ENCODE data around the gene COL15A1.

GRCh38 chr9:98905015-98905414 lies 38.7 kb upstream of the COL15A1 start:
- TF ChIP-seq CTCF (IDR thresholded peaks at IDR 0.05; ENCODE audit: control extremely low read depth in 1 of 3, insufficient read depth in 1 of 3, low read depth in 1 of 3, low read length in 3 of 3), result no peak
- no peak for TF ChIP-seq YY1 (IDR thresholded peaks at IDR 0.05; ENCODE audit: low read depth, low read length)
- no peak for TF ChIP-seq ATF2 (IDR thresholded peaks at IDR 0.05; ENCODE audit: low read length)
- TF ChIP-seq SRF (IDR thresholded peaks at IDR 0.05; ENCODE audit: low read depth, low read length), result no peak
- no peak for TF ChIP-seq GABPA (IDR thresholded peaks at IDR 0.05; ENCODE audit: borderline replicate concordance, insufficient read depth, low read length)

All from H1 (cell line).